ENCODE results near the gene CD99.
"Not testable (repeated sequence)": the region's sequence is repeated elsewhere in the genome, so short reads cannot be mapped to it uniquely, and the experiment has no call there.

DNA sequence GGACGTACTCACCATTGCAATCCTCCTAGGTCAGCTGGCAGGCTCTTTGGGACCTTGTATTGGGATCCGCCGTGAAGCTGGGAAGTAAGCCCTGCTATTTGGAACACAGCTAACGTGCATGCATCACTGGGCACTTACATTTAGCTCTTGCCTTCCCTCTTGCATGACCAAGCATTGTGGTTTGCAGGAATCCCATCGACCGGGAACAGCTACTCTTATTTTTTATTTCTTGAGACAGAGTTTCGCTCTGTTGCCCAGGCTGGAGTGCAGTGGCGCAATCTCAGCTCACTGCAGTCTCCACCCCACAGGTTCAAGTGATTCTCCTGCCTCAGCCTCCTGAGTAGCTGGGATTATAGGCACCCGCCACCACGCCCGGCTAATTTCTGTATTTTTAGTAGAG, 36.2 kb downstream of the CD99 start:
- TF ChIP-seq, protein P1, sequence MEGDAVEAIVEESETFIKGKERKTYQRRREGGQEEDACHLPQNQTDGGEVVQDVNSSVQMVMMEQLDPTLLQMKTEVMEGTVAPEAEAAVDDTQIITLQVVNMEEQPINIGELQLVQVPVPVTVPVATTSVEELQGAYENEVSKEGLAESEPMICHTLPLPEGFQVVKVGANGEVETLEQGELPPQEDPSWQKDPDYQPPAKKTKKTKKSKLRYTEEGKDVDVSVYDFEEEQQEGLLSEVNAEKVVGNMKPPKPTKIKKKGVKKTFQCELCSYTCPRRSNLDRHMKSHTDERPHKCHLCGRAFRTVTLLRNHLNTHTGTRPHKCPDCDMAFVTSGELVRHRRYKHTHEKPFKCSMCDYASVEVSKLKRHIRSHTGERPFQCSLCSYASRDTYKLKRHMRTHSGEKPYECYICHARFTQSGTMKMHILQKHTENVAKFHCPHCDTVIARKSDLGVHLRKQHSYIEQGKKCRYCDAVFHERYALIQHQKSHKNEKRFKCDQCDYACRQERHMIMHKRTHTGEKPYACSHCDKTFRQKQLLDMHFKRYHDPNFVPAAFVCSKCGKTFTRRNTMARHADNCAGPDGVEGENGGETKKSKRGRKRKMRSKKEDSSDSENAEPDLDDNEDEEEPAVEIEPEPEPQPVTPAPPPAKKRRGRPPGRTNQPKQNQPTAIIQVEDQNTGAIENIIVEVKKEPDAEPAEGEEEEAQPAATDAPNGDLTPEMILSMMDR (IDR thresholded peaks at IDR 0.05): not testable (repeated sequence)
- not testable (repeated sequence) for TF ChIP-seq POLR2AphosphoS5, POLR2A (IDR thresholded peaks at IDR 0.05)
